Measurements from ENCODE around the gene CPTP. TPM values are rescaled to one million over a fixed set of nuclear protein-coding genes. Genes with fewer than 3 reads are reported as not detected.

CPTP gene
- total RNA-seq, 4 donors from 2014 or later = 15.4 to 44.9 (median 31.5) TPM

GRCh38 chr1:1329304-1330210 is 5.0 kb downstream of the CPTP start:
- Histone ChIP-seq H3K27ac (replicated peaks in 1 of 4) (no peak overlapping the region), H3K4me1 (peaks cover 37 to 48% (median 40%) of the 10 kb centered on the region in 4 donors), H3K4me3 (no peak overlapping the region), H3K9me3 (no peaks in the 10 kb centered on the region), H3K27me3 (no peaks in the 10 kb centered on the region), H3K36me3 (peaks cover 14 to 33% (median 26%) of the 10 kb centered on the region in 4 donors)
- DNase-seq (ENCODE audit: extremely low spot score) = no peak
- WGBS = 90% methylated on average over 45 of the region's 58 CpGs
- intact Hi-C loops (cut with DNase I) = no loop called here
- no peak for TF ChIP-seq EP300 (IDR thresholded peaks at IDR 0.05)
- TF ChIP-seq CTCF (IDR thresholded peaks at IDR 0.05) = no peak
- peak in 1 of 2 donors; percentile 51 for TF ChIP-seq POLR2AphosphoS5 (IDR thresholded peaks at IDR 0.05)
- no peak for TF ChIP-seq POLR2A (IDR thresholded peaks at IDR 0.05; ENCODE audit: low read depth)

- H3K9me3 ChIP-seq = no peaks in the 10 kb centered on the region
- H3K36me3 ChIP-seq = peaks cover 14 to 36% (median 28%) of the 10 kb centered on the region in 4 donors
- intact Hi-C loops (cut with DNase I) = no loop called here
- no peak overlapping the region for H3K4me3 ChIP-seq
- 66% methylated on average over 12 of the region's 15 CpGs for WGBS
- no peaks in the 10 kb centered on the region for H3K27me3 ChIP-seq
- DNase-seq (ENCODE audit: extremely low spot score) = no peak
- TF ChIP-seq POLR2AphosphoS5 (IDR thresholded peaks at IDR 0.05) (no peak), POLR2A (IDR thresholded peaks at IDR 0.05; ENCODE audit: low read depth) (no peak), CTCF (IDR thresholded peaks at IDR 0.05) (no peak), EP300 (IDR thresholded peaks at IDR 0.05) (no peak)
- H3K4me1 ChIP-seq = peaks cover 30 to 41% (median 33%) of the 10 kb centered on the region in 4 donors
- no peak overlapping the region for H3K27ac ChIP-seq (replicated peaks in 1 of 4)
These were observed 5.9 kb downstream of the CPTP start for GRCh38 chr1:1330366-1331067.

- Histone ChIP-seq H3K27ac (replicated peaks in 1 of 4) (no peak within 1 kb of the TSS), H3K4me1 (peaks cover 22 to 33% (median 25%) of the 10 kb centered on the region in 4 donors), H3K9me3 (no peaks in the 10 kb centered on the region), H3K36me3 (peaks cover 14 to 44% (median 33%) of the 10 kb centered on the region in 4 donors), H3K27me3 (no peaks in the 10 kb centered on the region), H3K4me3 (no peak within 1 kb of the TSS)
- no peak for DNase-seq (ENCODE audit: extremely low spot score)
- intact Hi-C loops (cut with DNase I) = no loop called here
- TF ChIP-seq EP300 (IDR thresholded peaks at IDR 0.05) (no peak), CTCF (IDR thresholded peaks at IDR 0.05) (no peak), POLR2A (IDR thresholded peaks at IDR 0.05; ENCODE audit: low read depth) (no peak)
- 69% methylated on average over 15 of the region's 41 CpGs for WGBS
These were observed 6.7 kb downstream of the CPTP start, which contains the start of gene TAS1R3 for GRCh38 chr1:1331068-1331965. TAS1R3 (plus strand) TSS chr1:1331280; CDS start chr1:1331346, 66 bp downstream.

- TF ChIP-seq EP300 (IDR thresholded peaks at IDR 0.05) = no peak
- no peak for TF ChIP-seq CTCF (IDR thresholded peaks at IDR 0.05)
- TF ChIP-seq POLR2AphosphoS5 (IDR thresholded peaks at IDR 0.05) = no peak
- no peak for TF ChIP-seq POLR2A (IDR thresholded peaks at IDR 0.05; ENCODE audit: low read depth)
- no peak overlapping the region for H3K27ac ChIP-seq (replicated peaks in 1 of 4)
- no peaks in the 10 kb centered on the region for H3K27me3 ChIP-seq
- no peak for DNase-seq (ENCODE audit: extremely low spot score)
- no peak overlapping the region for H3K4me3 ChIP-seq
- WGBS = 83% methylated on average over 8 of the region's 57 CpGs
- peaks cover 13 to 24% (median 18%) of the 10 kb centered on the region in 4 donors for H3K4me1 ChIP-seq
- intact Hi-C loops (cut with DNase I) = no loop called here
- peaks cover 14 to 44% (median 36%) of the 10 kb centered on the region in 4 donors for H3K36me3 ChIP-seq
- no peaks in the 10 kb centered on the region for H3K9me3 ChIP-seq
These were observed 7.6 kb downstream of the CPTP start for GRCh38 chr1:1332031-1332755.

Measured in esophagus muscularis mucosa (tissue), 4 donors.